ENCODE measurements around the gene ARHGEF7.
A peak's percentile ranks its signal among the peaks of the same experiment; 100 is the strongest.

ARHGEF7 gene

DNA sequence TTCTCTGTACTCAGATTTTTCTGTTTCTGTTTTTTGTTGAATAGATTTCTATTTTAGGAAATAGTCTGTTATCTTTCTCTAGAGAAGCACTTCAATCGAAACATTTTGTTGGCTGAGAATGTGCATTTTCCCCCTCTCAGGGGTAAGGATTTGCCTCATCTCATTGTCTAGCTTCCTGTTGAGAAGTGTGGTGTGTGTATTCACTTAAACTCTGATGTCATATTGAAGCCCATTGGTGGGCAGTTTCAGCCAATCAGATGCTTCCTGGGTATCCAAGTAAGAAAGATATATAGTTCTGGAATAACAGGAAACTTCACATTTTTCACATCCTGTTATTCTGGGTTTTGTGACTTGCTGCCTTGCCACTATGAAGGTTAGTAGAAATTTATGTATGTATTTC, 87.6 kb downstream of the ARHGEF7 start:
- H3K9me2 ChIP-seq (ENCODE audit: low read depth, low read length) = no peaks in the 10 kb centered on the region
- peaks cover 66% of the 10 kb centered on the region for H3K79me2 ChIP-seq (ENCODE audit: insufficient read depth, low read length)
- peak overlapping the region; percentile 48 for H3K4me3 ChIP-seq (ENCODE audit: low read depth, low read length, poor library complexity, severe bottlenecking)
- TF ChIP-seq EZH2 (IDR thresholded peaks at IDR 0.05; ENCODE audit: borderline replicate concordance, low read length) = no peak
- TF ChIP-seq, protein P1, sequence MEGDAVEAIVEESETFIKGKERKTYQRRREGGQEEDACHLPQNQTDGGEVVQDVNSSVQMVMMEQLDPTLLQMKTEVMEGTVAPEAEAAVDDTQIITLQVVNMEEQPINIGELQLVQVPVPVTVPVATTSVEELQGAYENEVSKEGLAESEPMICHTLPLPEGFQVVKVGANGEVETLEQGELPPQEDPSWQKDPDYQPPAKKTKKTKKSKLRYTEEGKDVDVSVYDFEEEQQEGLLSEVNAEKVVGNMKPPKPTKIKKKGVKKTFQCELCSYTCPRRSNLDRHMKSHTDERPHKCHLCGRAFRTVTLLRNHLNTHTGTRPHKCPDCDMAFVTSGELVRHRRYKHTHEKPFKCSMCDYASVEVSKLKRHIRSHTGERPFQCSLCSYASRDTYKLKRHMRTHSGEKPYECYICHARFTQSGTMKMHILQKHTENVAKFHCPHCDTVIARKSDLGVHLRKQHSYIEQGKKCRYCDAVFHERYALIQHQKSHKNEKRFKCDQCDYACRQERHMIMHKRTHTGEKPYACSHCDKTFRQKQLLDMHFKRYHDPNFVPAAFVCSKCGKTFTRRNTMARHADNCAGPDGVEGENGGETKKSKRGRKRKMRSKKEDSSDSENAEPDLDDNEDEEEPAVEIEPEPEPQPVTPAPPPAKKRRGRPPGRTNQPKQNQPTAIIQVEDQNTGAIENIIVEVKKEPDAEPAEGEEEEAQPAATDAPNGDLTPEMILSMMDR (IDR thresholded peaks at IDR 0.05; ENCODE audit: low read length) = no peak
- H3K9me3 ChIP-seq (ENCODE audit: low read length) = no peaks in the 10 kb centered on the region
- H3K9ac ChIP-seq (ENCODE audit: low read length) = peak overlapping the region; percentile 51; the same call in 1 of the 2 replicates
- H4K20me1 ChIP-seq (ENCODE audit: insufficient read depth, low read length) = no peaks in the 10 kb centered on the region
- H3K27ac ChIP-seq (ENCODE audit: low read depth, low read length, poor library complexity, severe bottlenecking) = peak overlapping the region; percentile 93
- H3F3A ChIP-seq (ENCODE audit: insufficient read depth, low read length) = peaks cover 6% of the 10 kb centered on the region; the same call in 1 of the 2 replicates
- no peaks in the 10 kb centered on the region for H3K27me3 ChIP-seq (ENCODE audit: insufficient read depth, low read length)
- peak overlapping the region; percentile 65 for H3K4me2 ChIP-seq (ENCODE audit: low read length)
- H2AFZ ChIP-seq (ENCODE audit: low read length) = no peak overlapping the region
- H3K36me3 ChIP-seq (ENCODE audit: insufficient read depth, low read length) = peaks cover 46% of the 10 kb centered on the region
- peaks cover 87% of the 10 kb centered on the region for H3K4me1 ChIP-seq (ENCODE audit: insufficient read depth, low read length, severe bottlenecking)

DNA sequence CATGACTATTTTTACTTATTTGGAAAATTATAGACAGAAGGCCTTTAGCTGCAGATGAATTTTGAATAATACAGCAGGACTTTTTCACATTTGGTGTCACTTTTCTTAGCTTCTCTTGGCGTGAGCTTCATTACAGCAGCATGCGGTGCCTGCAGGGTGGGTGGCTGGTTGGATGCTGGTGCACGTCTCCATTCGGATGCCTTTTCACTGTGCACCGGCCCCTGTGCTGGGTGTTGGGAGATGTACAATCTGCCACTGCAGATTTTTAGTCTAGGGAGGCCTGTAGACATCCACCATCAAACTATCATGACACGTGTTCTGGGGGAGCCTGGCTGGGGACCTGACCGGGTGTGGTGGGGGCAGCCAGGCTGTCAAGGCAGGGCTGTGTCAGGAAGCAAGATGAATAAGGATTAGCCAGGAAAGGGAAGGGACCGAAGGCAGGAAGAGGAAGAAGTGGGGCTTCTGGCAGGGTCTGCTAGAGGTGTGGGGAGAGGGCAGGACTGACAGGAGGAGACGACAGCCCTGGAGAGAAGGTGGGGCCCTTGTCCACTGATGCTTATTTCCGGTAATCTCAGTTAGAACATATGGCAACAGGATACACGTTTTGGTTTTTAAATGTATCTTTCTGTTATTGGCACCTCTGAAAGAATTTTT, 88.8 kb downstream of the ARHGEF7 start:
- Histone ChIP-seq H3K9me2 (ENCODE audit: low read depth, low read length) (no peaks in the 10 kb centered on the region), H3K4me2 (ENCODE audit: low read length) (peak overlapping the region; percentile 65), H3K36me3 (ENCODE audit: insufficient read depth, low read length) (peaks cover 44% of the 10 kb centered on the region), H3K9ac (ENCODE audit: low read length) (peak overlapping the region; percentile 51), H3K27me3 (ENCODE audit: insufficient read depth, low read length) (no peaks in the 10 kb centered on the region), H3K4me1 (ENCODE audit: insufficient read depth, low read length, severe bottlenecking) (peaks cover 87% of the 10 kb centered on the region), H3K4me3 (ENCODE audit: low read depth, low read length, poor library complexity, severe bottlenecking) (peak overlapping the region; percentile 48), H3K79me2 (ENCODE audit: insufficient read depth, low read length) (peaks cover 75% of the 10 kb centered on the region), H2AFZ (ENCODE audit: low read length) (no peak overlapping the region), H3K27ac (ENCODE audit: low read depth, low read length, poor library complexity, severe bottlenecking) (peak overlapping the region; percentile 93), H4K20me1 (ENCODE audit: insufficient read depth, low read length) (no peaks in the 10 kb centered on the region), H3K9me3 (ENCODE audit: low read length) (no peaks in the 10 kb centered on the region), H3F3A (ENCODE audit: insufficient read depth, low read length) (peaks cover 6% of the 10 kb centered on the region; the same call in 1 of the 2 replicates)
- TF ChIP-seq EZH2 (IDR thresholded peaks at IDR 0.05; ENCODE audit: borderline replicate concordance, low read length) = no peak

DNA sequence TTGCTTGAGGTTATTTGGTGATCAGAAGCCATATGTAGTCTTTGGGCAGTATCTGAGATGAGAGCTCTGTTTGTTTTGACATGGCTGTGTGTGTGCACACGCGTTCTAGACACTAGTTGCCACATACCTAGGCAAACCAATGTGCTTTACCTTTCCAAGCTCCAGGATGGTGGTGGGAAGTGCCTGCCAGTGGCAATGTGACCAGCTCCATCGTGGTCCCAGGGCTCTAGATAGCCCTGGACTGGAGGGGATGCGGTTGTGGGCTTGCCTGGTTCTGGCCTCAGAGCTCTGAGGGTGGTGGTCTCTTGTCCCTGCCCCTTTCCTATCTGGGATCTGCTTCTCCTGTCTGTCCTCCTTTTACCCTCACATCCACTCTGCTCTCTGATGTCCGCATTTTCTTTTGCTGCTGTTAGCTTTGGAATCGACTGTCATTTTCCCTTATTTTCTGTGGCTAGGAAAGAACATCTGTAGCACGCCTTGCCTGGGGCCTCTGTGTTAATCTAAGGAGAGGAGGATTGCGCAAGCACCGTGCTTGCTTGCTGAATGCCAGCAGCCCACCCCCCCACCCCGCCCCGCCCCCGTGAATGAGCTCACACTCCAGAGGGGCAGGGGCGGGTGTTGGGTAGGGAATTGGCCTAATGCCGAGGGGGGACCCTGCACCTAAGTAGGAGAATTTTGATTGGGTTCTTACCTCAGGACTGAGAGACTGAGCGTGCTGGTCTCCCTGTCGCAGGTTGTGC, 89.5 kb downstream of the ARHGEF7 start:
- peak overlapping the region; percentile 93 for H3K27ac ChIP-seq (ENCODE audit: low read depth, low read length, poor library complexity, severe bottlenecking)
- H3K9me3 ChIP-seq (ENCODE audit: low read length) = no peaks in the 10 kb centered on the region
- peak overlapping the region; percentile 51; the same call in 1 of the 2 replicates for H3K9ac ChIP-seq (ENCODE audit: low read length)
- H3K4me1 ChIP-seq (ENCODE audit: insufficient read depth, low read length, severe bottlenecking) = peaks cover 84% of the 10 kb centered on the region
- peaks cover 6% of the 10 kb centered on the region; the same call in 1 of the 2 replicates for H3F3A ChIP-seq (ENCODE audit: insufficient read depth, low read length)
- H3K9me2 ChIP-seq (ENCODE audit: low read depth, low read length) = no peaks in the 10 kb centered on the region
- no peaks in the 10 kb centered on the region for H3K27me3 ChIP-seq (ENCODE audit: insufficient read depth, low read length)
- peaks cover 75% of the 10 kb centered on the region for H3K79me2 ChIP-seq (ENCODE audit: insufficient read depth, low read length)
- TF ChIP-seq, protein P1 (IDR thresholded peaks at IDR 0.05; ENCODE audit: low read length) = no peak
- TF ChIP-seq EZH2 (IDR thresholded peaks at IDR 0.05; ENCODE audit: borderline replicate concordance, low read length) = no peak
- no peak overlapping the region for H2AFZ ChIP-seq (ENCODE audit: low read length)
- H3K4me2 ChIP-seq (ENCODE audit: low read length) = peak overlapping the region; percentile 65
- peaks cover 50% of the 10 kb centered on the region for H3K36me3 ChIP-seq (ENCODE audit: insufficient read depth, low read length)
- H4K20me1 ChIP-seq (ENCODE audit: insufficient read depth, low read length) = no peaks in the 10 kb centered on the region
- H3K4me3 ChIP-seq (ENCODE audit: low read depth, low read length, poor library complexity, severe bottlenecking) = peak overlapping the region; percentile 48
